HCT116 (cell line): ENCODE results near the gene SKAP1. TPM values are rescaled to one million over a fixed set of nuclear protein-coding genes. Genes with fewer than 3 reads are reported as not detected.

ENCODE experiments used
- ATAC-seq: fragments of 200-7000 bp; cut with Tn5 transposase; 2 replicates; pipeline ENCODE4 v1.9.1; 2020; ENCODE audit warnings: mild to moderate bottlenecking, moderate library complexity
- BruUV-seq: library from RNA; stranded (reverse); fragments of 400-500 nt; replicated peaks from 2 replicates; lab custom pipeline; 2021; lab: Mats Ljungman, UMichigan
- CTCF ChIA-PET: fragments of 300-600 bp; sonication (Branson Sonifier 250); formaldehyde crosslinking; loops from one replicate; lab custom pipeline; 2021; ENCODE audit warnings: antibody characterized with exemption; lab: Charles Lee
- POLR2A ChIA-PET: fragments of 300-600, 350-600 bp; sonication (Branson Sonifier 250); formaldehyde crosslinking; loops from one replicate; lab custom pipeline; 2021; ENCODE audit warnings: antibody characterized with exemption; lab: Charles Lee
- RAD21 ChIA-PET, 2 experiments: fragments of 300-600 bp; sonication (Branson Sonifier 250); formaldehyde crosslinking; loops; one replicate each; lab custom pipeline; 2023; ENCODE audit warnings: low total read pairs in 2 of 2; ENCODE audit not compliant: uncharacterized antibody in 2 of 2, unreplicated experiment in 2 of 2, low non-redundant PET in 1 of 2; lab: Charles Lee
- DNase-seq: peaks from one replicate; pipeline ENCODE4 v3.0.0-alpha.2; 2010; ENCODE audit warnings: low read depth, low spot score
- H2AFZ ChIP-seq: fragments of 200-600 bp; shearing (Covaris generic), sonication (generic); 2 replicates; pipeline ENCODE4 v1.6.1; 2017; ENCODE audit warnings: low read depth, mixed run types, mixed read lengths, antibody characterized with exemption, low read length; ENCODE audit not compliant: poor library complexity, severe bottlenecking
- H3K27ac ChIP-seq: 2 replicates; pipeline ENCODE4 v1.5.1; 2012; ENCODE audit warnings: low read depth, low read length
- H3K27me3 ChIP-seq: fragments of 200-600 bp; sonication (generic); 2 replicates; pipeline ENCODE4 v1.6.1; 2016; ENCODE audit warnings: mixed run types, low read length, mixed read lengths; ENCODE audit not compliant: insufficient read depth
- H3K36me3 ChIP-seq, 2 experiments: fragments of 200-500 bp in 1 of 2; fragments of 200-600 bp in 1 of 2; sonication (Bioruptor generic) in 1 of 2; sonication (generic) in 1 of 2; 2 replicates each; pipeline versions ENCODE4 v1.5.1 to v1.6.1; 2014 to 2016; ENCODE audit warnings: low read length in 2 of 2, inconsistent platforms in 1 of 2, mixed read lengths in 1 of 2, mixed run types in 1 of 2; ENCODE audit not compliant: insufficient read depth in 2 of 2, control insufficient read depth in 1 of 2
- H3K4me1 ChIP-seq, 2 experiments: fragments of 200-600 bp in 1 of 2; sonication (generic) in 1 of 2; 2 replicates each; pipeline versions ENCODE4 v1.5.1 to v1.6.1; 2012 to 2017; ENCODE audit warnings: low read length in 2 of 2, inconsistent platforms in 1 of 2, mild to moderate bottlenecking in 1 of 2, mixed read lengths in 1 of 2, mixed run types in 1 of 2, moderate library complexity in 1 of 2; ENCODE audit not compliant: insufficient read depth in 2 of 2, control insufficient read depth in 1 of 2
- H3K4me2 ChIP-seq: fragments of 200-600 bp; sonication (generic); 2 replicates; pipeline ENCODE4 v1.6.1; 2017; ENCODE audit warnings: mixed run types, low read length, mixed read lengths
- H3K4me3 ChIP-seq, 2 experiments: fragments of 200-600 bp in 1 of 2; sonication (generic) in 1 of 2; replicated peaks in 1 of 2; 2 replicates each; pipeline ENCODE4 v1.5.1; 2011 to 2016; ENCODE audit warnings: low read length in 2 of 2, control low read depth in 1 of 2, low read depth in 1 of 2, mild to moderate bottlenecking in 1 of 2, mixed read lengths in 1 of 2, mixed run types in 1 of 2
- H3K79me2 ChIP-seq: fragments of 200-600 bp; sonication (generic); 2 replicates; pipeline ENCODE4 v1.6.1; 2017; ENCODE audit warnings: mild to moderate bottlenecking, mixed run types, low read length, moderate library complexity, mixed read lengths; ENCODE audit not compliant: insufficient read depth
- H3K9ac ChIP-seq: fragments of 200-600 bp; sonication (generic); 2 replicates; pipeline ENCODE4 v1.6.1; 2016; ENCODE audit warnings: low read length, mixed read lengths
- H3K9me2 ChIP-seq: fragments of 200-600 bp; sonication (generic), shearing (Covaris generic); 2 replicates; pipeline ENCODE4 v1.6.1; 2017; ENCODE audit warnings: mixed run types, mild to moderate bottlenecking, moderate library complexity; ENCODE audit not compliant: insufficient read depth
- H3K9me3 ChIP-seq, 2 experiments: fragments of 200-500 bp in 1 of 2; fragments of 200-600 bp in 1 of 2; sonication (Bioruptor generic) in 1 of 2; sonication (generic) in 1 of 2; 2 replicates each; pipeline ENCODE4 v1.6.1; 2014 to 2017; ENCODE audit warnings: low read length in 2 of 2, mixed read lengths in 2 of 2, inconsistent platforms in 1 of 2, low read depth in 1 of 2, mild to moderate bottlenecking in 1 of 2, mixed run types in 1 of 2, moderate library complexity in 1 of 2; ENCODE audit not compliant: control insufficient read depth in 1 of 2, insufficient read depth in 1 of 2
- H4K20me1 ChIP-seq: fragments of 200-600 bp; sonication (generic), shearing (Covaris generic); 2 replicates; pipeline ENCODE4 v1.6.1; 2017; ENCODE audit warnings: mixed run types, mild to moderate bottlenecking, moderate library complexity; ENCODE audit not compliant: insufficient read depth
- CTCF ChIP-seq, 3 experiments: fragments of 200-600 bp in 1 of 3; sonication (generic) in 1 of 3; IDR thresholded peaks in 2 of 3; conservative IDR thresholded peaks in 1 of 3; 2 replicates each; pipeline ENCODE4 v1.5.1; 2012 to 2017; ENCODE audit warnings: low read depth in 2 of 3, low read length in 2 of 3, antibody characterized with exemption in 1 of 3, borderline replicate concordance in 1 of 3, control low read depth in 1 of 3, mild to moderate bottlenecking in 1 of 3, mixed read lengths in 1 of 3, mixed run types in 1 of 3, moderate library complexity in 1 of 3; ENCODE audit not compliant: insufficient read depth in 1 of 3
- EGR1 ChIP-seq: IDR thresholded peaks from 2 replicates; pipeline ENCODE4 v1.6.1; 2012; ENCODE audit warnings: low read depth
- ELF1 ChIP-seq: IDR thresholded peaks from 2 replicates; pipeline ENCODE4 v1.6.1; 2012; ENCODE audit warnings: low read depth, borderline replicate concordance
- EZH2phosphoT487 ChIP-seq: fragments of 200-600 bp; IDR thresholded peaks from 2 replicates; pipeline ENCODE4 v1.6.1; 2018; ENCODE audit warnings: antibody characterized with exemption, borderline replicate concordance
- RAD21 ChIP-seq: IDR thresholded peaks from 2 replicates; pipeline ENCODE4 v1.6.1; 2012; ENCODE audit warnings: low read depth, mild to moderate bottlenecking
- TCF7L2 ChIP-seq: IDR thresholded peaks from 2 replicates; pipeline ENCODE4 v1.7.0; 2011; ENCODE audit warnings: borderline replicate concordance, inconsistent platforms; ENCODE audit not compliant: insufficient read depth, insufficient read length; ENCODE audit errors: extremely low read depth
- YY1 ChIP-seq: IDR thresholded peaks from 2 replicates; pipeline ENCODE4 v1.6.1; 2011; ENCODE audit warnings: low read length, low read depth, moderate library complexity, mild to moderate bottlenecking; ENCODE audit not compliant: insufficient replicate concordance; ENCODE audit errors: extremely low read depth
- ZBTB33 ChIP-seq: IDR thresholded peaks from 2 replicates; pipeline ENCODE4 v1.6.1; 2011; ENCODE audit warnings: mild to moderate bottlenecking, low read length, moderate library complexity; ENCODE audit not compliant: insufficient replicate concordance; ENCODE audit errors: extremely low read depth
- ZFX ChIP-seq: fragments of 450-650 bp; IDR thresholded peaks from 2 replicates; pipeline ENCODE4 v1.6.1; 2017
- intact Hi-C: fragments of 100-400 bp; cut with micrococcal nuclease; formaldehyde crosslinking; loops from 2 replicates; pipeline ENCODE4 v1.10.0; 2022
- total RNA-seq: library from RNA; stranded (reverse); gene quantifications from one replicate; pipeline ENCODE4 v1.2.1, GENCODE V29; 2021; ENCODE audit not compliant: unreplicated experiment
- TF ChIP-seq, protein P1 (sequence below): IDR thresholded peaks from 2 replicates; pipeline ENCODE4 v1.6.1; 2012
- TF ChIP-seq, protein P2 (sequence below): IDR thresholded peaks from 2 replicates; pipeline ENCODE4 v1.6.1; 2012

SKAP1 gene
- total RNA-seq, 1 experiment from 2014 or later, result 12.4 TPM

DNA sequence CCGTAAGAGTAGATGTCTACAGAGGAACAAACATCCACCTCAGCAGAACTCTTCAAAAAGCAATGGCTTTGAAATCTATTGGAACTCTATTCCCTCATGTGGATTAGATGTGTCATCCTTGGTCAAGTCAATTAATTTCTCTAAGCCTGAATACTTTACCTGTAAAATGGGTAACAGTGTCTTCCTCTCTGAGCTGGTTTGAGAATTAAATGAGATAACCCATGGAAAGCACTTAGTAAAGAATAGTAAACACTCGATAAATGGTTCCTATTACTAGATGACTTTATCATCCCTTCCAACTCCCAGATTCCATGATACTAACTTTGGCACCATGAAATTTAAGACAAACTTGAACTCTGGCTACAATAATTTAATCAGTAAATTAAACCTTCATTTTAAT, 89.1 kb downstream of the SKAP1 start:
- RAD21 ChIA-PET, result no interaction called here

More for the DNA sequence above, 89.1 kb downstream of the SKAP1 start:
- H3K4me1 ChIP-seq, result no peaks in the 10 kb centered on the region
- H3K27ac ChIP-seq, result no peak overlapping the region
- no peaks in the 10 kb centered on the region for H3K79me2 ChIP-seq
- no peaks in the 10 kb centered on the region for H4K20me1 ChIP-seq
- H3K4me2 ChIP-seq, result no peak overlapping the region
- no peaks in the 10 kb centered on the region for H3K36me3 ChIP-seq
- BruUV-seq, result no TSS peak
- no peak for ATAC-seq
- H3K4me3 ChIP-seq, result no peak overlapping the region
- no peaks in the 10 kb centered on the region for H3K27me3 ChIP-seq
- TF ChIP-seq, protein P1, sequence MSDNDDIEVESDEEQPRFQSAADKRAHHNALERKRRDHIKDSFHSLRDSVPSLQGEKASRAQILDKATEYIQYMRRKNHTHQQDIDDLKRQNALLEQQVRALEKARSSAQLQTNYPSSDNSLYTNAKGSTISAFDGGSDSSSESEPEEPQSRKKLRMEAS, result no peak
- TF ChIP-seq ELF1 (no peak), ZBTB33 (no peak), ZFX (no peak), TCF7L2 (no peak), EZH2phosphoT487 (no peak), RAD21 (no peak), EGR1 (no peak), YY1 (no peak), CTCF (IDR thresholded peaks at IDR 0.05 in 2 of 3, conservative IDR thresholded peaks at IDR 0.05 in 1 of 3; ENCODE audit: borderline replicate concordance in 1 of 3, insufficient read depth in 1 of 3, low read depth in 2 of 3, low read length in 2 of 3) (no peak)
- TF ChIP-seq, protein P2, sequence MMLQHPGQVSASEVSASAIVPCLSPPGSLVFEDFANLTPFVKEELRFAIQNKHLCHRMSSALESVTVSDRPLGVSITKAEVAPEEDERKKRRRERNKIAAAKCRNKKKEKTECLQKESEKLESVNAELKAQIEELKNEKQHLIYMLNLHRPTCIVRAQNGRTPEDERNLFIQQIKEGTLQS, result no peak
- POLR2A ChIA-PET, result no interaction called here
- CTCF ChIA-PET, result interaction anchor here (2.7 to 3.0 kb wide), 2 partner anchors 11 to 125 kb away, joined by 6 to 16 read pairs; no protein-coding TSS in a partner anchor
- no peaks in the 10 kb centered on the region for H3K9me2 ChIP-seq
- no peak for DNase-seq
- H3K9me3 ChIP-seq, result no peaks in the 10 kb centered on the region
- no peak overlapping the region for H2AFZ ChIP-seq
- H3K9ac ChIP-seq, result no peak overlapping the region
- intact Hi-C loops, result no loop called here
